ENCODE results near the gene THADA.

THADA gene

DNA sequence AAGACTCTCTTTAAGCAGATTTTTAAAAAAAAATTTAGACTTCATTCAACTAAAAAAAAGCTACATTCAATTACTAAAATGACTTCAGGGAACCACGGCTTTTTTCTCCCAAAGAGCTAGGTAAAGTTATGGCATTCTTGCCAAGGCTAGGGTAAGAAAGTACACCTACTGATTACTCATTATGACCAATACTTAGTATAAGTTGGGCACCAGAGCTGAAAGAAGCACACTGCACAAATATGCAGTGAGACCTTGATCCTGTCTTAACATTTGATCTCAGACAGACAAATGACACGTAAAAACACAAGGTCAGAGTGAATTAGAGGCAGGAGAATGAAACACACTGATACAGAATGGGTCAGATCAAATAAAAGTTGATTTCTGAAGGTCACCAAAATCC is 88.7 kb downstream of the THADA start:
- DNase-seq: no peak

DNA sequence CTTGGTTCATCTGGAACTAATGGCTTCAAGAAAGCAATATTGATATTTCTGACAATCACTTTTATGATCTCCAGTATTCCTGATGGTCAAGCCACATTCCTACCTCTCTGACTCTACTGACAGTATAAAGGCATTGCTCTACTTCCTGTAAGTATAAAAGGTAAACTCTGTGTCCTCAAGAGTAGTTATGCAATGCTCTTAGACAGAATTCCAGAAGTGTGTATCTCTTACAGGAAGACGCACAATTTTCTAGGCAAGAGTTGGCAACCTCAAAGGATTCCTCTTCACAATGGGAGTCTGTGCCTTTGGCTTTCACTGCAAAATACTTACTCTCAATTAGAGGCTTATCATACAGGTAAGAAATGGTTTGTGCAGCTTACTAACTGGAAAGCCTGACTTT is 100.1 kb downstream of the THADA start:
- DNase-seq: peak; percentile 17

DNA sequence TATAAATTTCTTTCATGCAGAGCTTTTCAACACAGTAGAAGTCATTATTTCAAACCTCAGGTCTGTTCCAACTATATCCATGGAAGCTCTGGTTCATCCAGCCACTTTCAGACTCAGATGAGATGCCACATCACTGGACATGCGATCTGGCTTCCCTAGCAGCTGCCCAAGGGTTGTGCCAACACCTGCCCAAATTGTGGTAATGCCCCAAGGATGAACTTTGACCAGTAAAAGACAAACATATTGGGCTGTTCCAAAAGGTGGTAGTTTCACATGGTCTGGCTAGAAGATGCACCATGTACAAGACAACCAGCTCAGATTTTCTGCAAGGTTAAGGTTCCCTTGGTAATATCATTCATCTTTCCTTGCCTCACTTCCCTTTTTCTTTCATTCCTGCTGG is 101.9 kb downstream of the THADA start:
- no peak for DNase-seq

DNA sequence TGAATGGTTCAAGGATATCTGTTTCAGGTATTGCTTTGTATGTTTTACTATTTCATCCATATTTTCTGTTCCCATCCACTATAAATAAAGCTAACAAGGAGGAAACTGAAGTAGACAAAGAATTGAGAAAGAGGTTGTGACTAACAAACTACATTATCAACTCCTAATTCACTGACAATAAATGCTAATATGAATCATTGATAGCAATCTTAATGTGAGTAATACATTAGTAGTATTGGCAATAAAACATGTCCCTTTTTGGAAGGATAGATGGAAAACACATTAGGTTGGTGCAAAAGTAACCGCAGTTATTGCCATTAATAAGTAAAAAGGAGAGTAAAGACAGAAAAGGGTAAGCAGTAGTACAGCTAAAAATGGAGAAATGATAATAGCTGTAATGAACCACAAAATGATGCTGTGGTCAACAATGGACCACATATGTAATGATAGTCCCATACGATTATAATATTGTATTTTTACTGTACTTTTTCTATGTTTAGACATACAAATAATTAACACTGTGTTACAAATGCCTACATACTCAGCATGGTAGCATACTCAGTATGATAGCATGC is 104.7 kb downstream of the THADA start:
- DNase-seq: peak; percentile 1

DNA sequence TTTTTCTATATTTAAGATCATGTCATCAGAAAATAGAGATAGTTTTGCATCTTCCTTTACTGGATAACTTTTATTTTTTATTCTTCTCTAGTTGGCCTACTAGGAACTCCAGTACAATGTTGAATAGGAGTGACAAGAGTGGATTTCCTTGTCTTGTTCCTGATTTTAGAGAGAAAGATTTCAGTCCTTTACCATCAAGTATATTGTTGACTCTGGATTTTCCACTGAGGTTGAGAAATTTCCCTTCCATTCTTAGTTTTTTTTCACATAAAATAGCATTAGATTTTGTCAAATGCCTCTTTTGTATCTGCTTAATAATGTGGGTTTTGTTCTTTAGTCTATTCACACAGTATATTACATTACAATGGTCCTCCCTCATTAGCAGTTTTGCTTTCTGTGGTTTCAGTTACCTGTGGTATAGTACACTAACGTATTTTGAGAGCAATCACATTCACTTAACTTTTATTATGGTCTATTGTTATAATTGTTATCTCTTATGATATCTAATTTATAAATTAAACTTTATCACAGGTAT is 105.5 kb downstream of the THADA start:
- no peak for DNase-seq

DNA sequence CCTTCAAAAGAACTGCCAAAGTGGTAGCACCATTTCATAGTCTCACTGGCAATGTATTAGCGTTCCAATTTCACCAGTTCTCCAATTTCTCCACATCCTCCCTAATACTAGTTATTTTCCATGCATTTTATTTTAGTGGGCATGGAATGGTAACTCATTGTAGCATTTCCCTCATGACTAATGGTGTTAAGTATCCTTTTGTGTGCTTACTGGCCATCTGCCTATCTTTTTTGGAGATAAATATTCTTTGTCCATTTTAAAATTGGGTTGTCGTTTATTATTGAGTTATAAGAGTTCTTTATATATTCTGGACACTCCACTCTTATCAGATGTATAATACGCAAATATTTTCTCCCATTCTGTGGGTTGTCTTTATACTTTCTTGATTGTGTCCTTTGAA is 107.1 kb downstream of the THADA start:
- DNase-seq: no peak

DNA sequence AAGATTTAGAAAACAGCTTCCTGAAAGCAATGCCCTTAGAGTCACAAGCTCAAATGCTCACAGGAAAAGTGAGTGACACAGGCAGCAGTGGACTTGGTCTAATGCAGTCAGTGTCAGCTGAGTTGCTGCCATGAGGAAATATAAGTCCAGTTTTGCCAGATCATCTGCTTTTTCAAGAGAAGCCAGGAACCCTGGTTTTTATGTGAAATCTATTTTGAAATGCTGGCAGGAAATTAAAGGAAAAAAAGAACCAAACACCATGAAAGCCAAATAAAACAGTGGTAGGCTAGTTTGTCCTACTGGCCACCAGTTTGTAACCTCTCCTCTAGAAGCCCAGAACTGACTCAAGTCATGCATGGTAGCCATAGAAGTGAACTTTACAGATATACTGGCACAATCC is 109.2 kb downstream of the THADA start:
- no peak for DNase-seq

DNA sequence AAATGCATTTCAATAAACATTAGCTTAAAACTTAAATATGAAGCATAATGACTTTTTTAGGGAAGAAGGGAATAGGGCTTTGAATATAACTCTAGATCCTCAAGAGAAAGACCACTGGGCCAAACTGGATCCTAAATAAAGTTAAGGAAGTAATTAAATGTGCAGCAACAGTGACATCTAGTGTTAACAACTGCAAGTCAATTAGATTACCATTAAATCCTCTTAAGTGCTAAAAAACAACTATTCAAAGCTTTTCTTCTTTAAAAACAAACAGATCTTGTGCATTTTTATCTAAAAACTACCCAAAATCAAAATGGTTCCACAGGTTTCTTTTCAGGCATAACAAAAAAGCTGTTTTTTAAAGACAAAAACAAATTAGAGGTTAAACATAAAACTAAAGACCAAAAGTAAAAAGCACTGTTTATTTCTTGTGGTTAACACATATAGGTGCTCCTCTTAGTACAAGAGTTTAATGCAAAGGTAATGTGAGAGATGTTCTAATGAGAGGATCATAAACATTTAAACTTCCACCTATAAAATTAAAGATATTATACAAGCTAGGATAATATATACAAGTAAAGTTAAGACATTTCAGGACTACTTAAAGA is 111.4 kb downstream of the THADA start:
- peak; percentile 76 for DNase-seq

DNA sequence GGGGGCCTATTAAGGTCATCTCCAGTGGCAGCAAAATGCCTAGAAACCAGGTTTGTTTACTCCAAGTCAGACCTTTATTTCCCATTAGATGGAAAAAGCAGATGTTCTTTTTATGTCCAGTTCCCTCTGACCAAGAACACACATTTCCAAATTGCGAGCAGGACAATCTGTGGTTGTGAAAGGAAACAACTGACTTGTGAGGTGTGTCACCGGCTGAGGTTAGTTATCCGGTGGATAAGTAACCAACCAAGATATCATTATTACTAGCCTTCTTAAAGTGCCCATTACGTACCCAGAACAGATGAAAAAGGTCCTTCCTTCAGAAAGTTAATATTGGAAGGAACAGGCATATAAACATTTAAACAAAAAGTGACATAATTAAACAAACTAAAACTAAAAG is 112.9 kb downstream of the THADA start:
- DNase-seq: no peak

DNA sequence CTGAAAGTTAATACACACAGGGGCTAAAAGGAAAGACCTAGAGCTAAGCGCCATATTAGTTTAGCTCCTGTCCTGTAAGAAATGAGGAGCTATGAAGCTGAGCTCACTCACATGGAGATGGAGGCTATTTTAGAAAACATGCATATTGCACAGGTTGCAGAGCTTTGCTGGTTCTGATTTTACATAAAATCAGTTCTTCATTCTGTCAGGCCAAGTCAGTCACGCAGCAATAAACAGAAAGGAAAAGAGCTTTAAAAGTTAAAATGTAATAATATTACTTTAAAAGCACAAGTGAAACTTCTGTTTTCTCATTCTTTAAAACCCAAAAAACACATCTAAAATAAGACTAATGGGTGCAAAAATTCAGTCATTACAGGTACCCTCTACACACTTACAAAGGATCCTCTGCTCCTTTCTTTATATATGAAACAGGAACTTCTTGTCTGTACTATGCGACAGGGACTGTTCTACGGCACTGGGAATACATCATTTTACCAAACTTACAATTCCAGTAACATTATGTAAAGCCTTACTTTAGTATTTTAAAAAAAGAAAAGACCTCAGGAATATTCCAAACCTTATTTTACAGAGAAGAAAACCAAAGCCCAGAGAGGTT is 113.8 kb downstream of the THADA start:
- no peak for DNase-seq

DNA sequence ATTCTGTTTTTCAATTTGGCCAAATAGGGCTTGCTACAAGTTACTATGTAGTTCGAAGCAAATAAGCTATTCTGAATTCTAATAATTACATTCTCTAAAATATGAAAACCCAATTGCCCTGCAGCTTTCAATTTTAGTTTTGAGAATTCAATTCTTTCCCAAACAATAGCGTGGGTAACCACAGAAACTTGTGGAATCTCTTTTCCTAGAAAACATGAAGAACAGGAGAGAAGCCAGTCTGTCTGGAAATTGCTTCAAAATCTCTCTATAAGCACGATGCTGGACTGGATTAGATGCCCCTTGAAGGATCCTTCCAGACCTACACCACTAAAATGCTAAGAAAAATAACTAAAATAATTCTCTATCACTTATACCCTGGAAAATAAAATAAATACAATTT is 115.0 kb downstream of the THADA start:
- DNase-seq: no peak

DNA sequence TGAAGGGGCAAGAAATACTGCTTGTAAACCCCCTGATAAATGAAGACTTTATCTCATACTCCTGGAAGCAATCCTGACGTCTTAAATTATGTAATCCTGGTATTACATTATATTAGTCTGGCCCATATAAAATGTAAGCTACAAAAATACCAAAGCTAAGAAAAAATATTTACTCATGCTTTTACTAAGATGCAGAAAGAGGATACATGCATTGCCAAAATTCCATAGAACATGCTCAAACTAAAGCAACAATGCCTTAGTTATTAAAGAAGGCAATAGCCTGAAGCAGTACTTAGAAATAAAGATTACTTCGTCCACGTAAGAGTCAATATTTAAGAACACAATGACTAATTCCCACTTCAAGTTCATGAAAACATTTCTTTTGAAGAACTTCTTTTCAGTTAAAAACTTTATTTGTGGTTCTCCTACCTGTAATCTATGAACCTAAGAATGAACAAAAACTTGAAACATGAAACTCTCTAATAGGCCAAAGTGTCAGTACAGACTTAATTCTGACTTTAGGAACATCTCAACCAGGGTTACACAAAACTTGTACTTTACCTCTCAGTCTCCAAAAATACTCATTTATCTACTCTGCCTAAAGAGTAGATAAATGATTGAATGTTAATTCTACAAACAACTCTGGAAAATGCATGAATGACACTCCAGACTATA is 117.3 kb downstream of the THADA start:
- no peak for DNase-seq

DNA sequence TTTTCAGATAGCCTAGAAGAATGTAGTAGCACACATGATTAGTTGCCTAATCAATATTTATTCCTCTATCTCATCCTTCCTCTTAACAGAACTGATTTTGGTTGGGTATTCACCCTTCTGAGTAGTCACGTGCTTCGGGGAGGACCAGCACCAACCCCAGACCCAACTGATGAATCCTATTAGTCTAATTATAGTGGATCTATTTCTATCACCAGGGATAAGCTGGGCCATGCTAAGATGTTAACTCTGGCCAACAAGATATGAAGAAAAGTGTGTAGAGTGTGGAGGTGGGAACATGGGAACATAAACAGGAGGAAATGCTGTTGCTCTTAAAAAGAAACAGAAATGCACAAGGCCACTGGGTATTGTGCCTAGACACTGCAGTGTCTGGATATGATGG is 119.9 kb downstream of the THADA start:
- DNase-seq: no peak

DNA sequence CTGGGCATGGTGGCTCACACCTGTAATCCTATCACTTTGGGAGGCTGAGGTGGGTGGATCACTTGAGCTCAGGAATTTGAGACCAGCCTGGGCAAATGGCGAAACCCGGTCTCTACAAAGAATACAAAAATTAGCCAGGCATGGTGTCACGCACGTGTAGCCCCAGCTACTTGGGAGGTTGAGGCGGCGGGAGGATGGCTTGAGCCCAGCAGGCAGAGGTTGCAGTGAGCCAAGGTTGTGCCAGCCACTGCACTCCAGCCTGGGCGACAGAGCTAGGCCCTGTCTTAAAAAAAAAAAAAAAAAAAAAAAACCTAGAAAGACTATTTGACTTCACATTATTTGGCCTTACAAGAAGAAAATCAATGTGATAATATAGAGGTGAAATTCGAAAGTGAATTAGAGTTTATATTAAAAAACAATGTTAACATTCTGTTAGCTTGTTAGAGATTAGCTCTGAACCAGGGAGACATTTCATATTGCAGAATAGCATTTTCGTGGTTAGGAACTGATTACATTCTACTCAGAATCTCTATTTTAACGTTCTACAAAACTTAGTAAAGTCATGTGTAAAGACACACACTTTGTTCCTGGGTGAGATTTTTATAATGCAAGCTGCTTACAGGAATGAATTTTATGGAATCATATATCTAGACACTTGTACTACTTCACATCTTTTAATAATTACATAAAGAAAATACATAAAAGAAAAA is 120.5 kb downstream of the THADA start:
- no peak for DNase-seq

DNA sequence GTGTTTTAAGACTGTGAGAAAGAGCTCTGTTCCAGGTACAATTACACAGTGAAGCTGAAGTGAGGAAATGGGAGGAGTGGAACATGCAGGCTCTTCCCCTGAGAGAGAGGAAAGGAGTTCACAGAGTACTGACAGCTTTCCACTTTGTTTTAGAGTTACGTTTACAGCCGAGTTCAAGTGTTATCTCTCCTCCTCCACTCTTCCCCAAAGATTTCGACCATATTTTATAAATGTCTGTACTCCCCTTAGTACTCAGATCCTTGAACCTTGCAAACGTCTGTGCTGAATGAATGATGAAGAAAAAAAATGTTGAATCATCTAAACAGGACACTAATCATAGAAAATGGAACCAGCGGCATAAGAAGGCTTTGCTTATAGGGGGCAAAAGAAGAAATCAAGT is 121.6 kb downstream of the THADA start:
- no peak for DNase-seq

DNA sequence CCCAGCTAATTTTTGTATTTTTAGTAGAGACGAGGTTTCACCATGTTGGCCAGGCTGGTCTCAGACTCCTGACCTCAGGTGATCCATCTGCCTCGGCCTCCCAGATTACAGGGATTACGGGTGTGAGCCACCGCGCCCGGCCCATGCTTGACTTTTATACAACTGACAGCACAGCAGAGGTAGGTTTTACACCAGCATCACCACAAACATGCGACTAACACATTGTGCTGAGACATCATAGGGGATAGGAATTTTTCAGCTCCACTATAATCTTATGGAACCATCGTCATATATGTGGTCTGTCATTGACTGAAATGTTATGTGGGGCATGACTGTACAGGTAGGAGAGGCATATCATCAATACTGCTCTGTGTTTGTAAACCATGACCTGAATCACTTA is 122.1 kb downstream of the THADA start:
- no peak for DNase-seq

DNA sequence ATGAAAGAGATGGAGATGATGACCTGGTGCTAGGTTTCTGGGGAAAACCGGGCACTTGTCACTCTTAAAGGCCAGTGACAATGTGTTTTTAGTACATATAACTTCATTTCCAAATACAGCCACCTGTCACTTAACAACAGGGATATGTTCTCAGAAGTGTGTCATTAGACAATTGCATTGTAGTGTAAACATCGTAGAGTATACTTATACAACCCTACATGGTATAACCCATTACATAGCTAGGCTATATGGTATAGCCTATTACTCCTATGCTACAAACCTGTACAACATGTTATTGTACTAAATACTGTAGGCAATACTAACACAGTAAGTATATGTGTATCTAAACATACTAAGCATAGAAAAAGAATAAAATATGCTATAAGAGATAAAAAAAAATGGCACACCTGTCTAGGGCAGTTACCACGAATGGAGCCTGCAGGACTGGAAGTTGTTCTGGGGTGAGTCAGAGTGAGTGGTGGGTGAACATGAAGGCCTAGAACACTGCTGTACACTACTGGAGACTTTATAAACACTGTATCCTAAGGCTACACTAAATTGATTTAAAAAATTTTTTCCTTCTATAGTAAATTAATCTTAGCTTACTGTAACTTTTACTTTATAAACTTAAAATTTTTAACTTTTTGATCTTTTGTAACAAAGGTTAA is 123.2 kb downstream of the THADA start:
- no peak for DNase-seq

DNA sequence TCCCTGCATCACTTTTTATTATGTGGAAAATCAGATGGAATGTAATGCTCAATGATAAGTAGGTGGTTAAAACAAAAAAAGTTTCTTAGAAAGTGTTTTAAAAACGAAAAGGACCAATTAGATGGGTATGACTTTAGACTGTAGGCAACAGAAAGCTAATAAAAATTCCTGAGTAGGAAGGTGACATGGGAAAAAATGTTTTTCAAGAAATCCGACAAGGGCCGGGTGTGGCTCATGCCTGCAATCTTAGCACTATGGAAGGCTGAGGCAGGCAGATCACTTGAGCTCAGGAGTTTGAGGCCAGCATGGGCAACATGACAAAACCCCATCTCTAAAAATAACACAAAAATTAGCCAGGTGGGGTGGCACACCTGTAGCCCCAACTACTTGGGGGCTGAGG is 126.1 kb downstream of the THADA start:
- no peak for DNase-seq

DNA sequence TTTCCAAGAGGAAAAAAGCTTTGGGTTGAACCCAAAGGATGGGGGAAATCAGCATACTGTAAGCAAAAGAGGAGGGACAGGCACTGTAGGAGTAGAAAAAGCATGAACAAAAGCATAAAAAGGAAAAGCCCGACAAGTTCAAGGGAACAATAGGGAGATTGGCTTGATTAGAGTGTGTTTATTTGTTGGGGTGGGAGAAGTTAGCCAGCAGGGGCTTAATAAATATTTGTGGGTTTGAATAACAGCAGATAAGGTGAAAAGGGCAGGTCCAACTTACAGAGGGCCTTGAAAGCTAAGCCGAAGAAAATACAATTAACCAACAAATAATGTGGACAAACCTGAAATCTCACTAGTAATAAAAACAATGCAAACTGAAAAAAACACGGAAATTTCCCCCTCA is 126.7 kb downstream of the THADA start:
- DNase-seq: no peak

DNA sequence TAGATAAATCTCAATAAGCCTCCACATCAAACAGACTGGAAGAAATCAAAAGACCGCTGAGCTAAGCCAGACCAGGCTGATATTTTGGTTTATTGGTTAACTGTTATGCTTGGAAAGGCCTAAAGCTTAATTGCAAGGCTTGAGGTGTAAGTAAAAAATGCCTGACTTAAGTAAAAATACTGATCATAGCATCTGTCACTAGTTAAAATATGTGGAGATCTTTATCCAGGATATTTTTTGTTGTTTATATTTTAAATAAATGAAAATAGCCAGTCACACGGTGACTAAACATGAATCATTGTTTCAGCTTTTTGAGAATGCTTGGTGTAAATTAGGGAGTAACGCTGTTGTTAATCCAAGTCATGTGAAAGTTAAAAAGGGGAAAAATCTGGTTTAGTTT is 127.9 kb downstream of the THADA start:
- peak; percentile 85 for DNase-seq

DNA sequence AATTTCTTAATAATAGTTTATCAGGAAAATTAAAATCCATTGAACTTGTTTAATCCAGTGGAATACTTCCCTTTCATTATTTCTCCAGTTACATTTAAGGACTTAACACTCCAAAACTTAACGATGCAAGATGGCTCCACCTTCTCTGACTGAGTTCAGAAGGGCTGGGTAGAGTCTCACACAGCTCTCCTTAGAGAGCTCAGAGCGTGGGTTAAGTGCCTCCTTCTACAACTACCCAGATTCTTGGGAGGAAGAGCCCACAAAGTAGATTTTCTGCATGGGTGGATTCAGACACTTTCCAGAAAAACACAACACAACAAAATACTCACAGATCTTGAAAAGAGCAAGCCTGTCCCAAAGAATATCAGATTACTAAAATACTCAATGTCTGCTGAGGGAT is 130.6 kb downstream of the THADA start:
- no peak for DNase-seq

DNA sequence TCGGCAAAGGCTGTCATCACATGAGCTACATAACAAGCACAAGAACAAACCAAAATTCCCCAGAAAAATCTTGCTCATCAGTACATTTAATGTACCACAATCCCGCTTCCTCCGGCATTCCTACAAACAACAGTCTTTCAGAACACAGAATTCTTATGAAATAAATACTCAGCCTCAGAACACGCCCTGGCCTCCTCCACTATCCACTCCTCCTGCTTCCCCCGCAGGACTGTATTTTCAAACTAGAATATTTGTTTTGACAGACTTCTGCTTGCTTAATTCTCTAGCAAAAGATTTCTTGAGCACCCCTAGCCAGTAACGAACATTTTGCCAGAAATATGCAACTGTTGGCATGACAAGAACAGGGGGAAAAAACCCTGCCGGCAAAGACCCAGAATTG is 131.2 kb downstream of the THADA start:
- peak; percentile 63 for DNase-seq

Data from fibroblast of skin of right biceps (primary cell).